Endometrial microvascular endothelial cells (primary cell): ENCODE results near the gene SLC1A4. TPM values are rescaled to one million over a fixed set of nuclear protein-coding genes. Genes with fewer than 3 reads are reported as not detected.

Experiments
- in situ Hi-C: cut with HindIII; loops from 2 replicates; pipeline ENCODE4 v1.10.0; 2017; ENCODE audit warnings: low sequenced_read_pairs, low pct_unique_long_range_greater_than_20kb; ENCODE audit errors: inconsistent ontology term
- total RNA-seq: library from RNA; depleted of rRNA; stranded (reverse); fragments of >200 nt; gene quantifications from one replicate; pipeline ENCODE4 v1.2.3, GENCODE V29; 2015; ENCODE audit errors: inconsistent ontology term

The SLC1A4 gene
- total RNA-seq, 1 donor from 2014 or later = 5.6 TPM

DNA sequence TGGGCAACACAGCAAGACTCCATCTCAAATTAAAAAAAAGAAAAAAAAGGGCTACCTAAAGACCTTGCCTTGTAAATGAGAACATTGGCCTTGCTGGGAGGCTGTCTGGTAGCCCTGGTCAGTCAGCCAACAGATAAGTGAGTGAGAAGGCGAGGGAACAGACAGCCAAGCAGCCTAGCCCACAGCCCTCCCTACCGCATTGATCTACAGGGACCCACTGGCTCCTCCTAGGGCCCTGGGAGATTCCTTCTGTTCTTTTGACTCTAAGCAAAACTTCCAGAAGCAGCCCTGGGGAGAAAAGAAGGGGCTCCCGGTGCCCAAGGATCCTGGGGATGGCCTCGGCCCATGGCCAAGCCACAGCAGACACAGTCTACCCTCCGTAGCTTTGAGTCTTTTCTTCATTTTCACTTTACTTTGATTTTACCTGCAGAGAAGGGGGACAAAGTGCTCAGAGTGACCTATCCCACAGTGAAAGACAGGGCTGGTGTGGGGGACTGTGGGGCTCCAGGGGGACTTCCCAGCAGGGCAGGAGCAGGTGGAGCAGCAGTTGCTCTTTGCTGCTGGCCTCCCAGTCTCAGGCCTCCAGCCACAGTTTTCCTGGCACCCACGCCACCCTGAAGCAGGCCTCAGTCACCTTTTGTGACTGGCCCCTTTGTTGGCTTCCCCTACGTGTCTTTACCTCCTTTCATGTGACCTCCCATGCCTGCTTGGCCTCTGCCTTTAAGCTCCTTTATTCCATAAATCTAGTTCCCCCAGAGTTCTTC, 72.1 kb downstream of the SLC1A4 start:
- in situ Hi-C loops = no loop called here

DNA sequence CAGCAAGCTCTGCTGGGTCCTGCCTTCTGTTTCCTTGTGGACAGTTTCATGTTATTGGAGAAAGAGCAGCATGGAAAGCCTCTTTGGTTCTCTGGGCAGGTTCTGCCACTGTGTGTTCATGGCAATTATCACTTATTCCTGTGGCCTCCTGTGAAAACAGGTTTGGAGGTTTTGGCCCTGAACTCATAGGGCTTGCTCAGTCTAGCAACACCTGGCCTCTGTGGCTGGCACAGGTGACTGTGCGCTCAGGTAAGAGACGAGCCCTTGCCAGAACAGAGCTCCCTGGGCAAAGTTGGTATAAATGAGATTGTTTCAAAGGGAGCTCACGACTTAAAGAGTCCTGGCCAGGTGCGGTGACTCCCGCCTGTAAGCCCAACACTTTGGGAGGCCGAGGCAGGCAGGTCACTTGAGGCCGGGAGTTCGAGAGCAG, 72.7 kb downstream of the SLC1A4 start:
- in situ Hi-C loops = no loop called here

DNA sequence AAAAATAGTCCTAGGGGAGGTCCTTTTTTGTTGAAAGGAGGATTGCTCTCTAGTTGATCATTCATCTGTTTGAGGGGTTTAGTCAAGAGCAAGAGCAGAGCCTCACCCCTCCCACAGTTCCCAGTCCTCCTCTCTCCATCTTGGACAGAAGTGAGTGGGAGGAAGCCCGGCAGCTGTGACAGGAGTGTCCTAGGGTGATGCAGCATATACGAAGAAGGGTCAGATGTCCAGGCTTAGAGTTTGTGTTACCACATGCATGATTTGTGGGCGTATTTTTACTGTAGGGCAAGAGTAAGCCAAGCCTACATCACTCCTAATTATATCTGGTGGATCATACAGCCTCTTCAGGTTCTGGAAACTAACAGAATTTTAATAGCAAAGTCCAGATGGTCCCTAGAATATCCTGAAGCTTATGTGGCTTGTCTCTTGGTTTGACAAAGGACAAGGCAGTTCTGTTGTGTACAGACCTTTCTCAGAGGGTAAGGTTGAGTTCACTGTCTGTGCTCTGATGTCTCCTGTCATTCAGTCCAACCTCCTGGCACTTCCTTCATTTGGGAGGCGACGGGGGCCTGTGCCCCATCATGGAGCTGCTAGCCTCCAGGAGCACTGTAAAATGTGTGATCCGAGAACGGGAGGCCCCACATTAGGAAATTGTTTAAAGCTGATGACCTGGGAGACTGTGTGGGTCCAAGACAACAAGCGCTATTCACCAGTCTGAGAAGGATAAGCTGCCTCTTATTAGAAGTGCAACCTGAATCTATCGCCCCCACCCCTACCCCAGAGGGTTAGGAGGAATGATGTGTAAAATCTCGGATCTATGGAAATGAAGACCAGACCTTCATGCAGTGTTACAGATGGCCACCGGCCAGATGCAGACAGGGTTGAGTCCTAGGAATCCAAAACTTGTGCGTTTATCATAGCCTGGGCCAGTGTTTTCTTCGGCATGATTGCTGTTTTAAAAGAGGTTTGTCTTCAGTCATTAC, 73.9 kb downstream of the SLC1A4 start:
- in situ Hi-C loops = no loop called here

DNA sequence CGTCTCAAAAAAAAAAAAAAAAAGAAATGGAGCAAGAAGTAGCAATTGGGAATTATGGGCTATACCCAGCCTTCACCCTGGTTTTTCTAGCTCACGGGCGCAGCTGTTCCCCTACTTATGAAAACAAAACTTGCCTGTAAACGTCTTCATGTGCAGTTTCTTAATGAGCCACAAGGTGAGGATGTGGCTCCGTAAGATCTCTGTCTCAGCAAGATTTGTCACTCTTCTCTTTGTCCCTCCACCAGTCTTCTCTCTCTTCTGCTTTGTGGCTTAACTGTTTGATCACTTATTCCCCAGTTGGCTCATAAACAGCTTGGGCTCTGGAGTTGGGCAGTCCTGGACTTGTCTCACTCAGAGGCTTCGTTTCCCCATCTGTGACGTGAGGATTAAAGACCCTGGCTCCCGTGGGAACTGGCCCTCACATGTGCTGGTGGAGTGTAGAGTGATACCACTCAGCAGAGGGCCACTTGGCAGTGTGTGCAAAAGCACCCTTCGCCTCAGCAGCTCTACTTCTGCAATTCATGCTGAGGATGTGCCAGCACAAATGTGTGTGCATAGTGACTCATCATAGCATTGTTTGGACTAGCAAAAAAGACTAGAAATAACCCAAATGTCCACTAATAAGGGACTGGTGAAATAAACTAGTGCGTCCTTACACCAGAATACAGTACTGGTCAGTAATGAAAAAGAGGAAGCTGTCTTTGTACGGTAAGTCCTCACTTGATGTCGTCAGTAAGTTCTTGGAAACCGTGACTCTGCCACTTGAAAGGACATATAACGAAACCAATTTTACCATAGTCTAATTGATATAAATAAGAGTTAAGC, 75.7 kb downstream of the SLC1A4 start:
- in situ Hi-C loops = no loop called here

DNA sequence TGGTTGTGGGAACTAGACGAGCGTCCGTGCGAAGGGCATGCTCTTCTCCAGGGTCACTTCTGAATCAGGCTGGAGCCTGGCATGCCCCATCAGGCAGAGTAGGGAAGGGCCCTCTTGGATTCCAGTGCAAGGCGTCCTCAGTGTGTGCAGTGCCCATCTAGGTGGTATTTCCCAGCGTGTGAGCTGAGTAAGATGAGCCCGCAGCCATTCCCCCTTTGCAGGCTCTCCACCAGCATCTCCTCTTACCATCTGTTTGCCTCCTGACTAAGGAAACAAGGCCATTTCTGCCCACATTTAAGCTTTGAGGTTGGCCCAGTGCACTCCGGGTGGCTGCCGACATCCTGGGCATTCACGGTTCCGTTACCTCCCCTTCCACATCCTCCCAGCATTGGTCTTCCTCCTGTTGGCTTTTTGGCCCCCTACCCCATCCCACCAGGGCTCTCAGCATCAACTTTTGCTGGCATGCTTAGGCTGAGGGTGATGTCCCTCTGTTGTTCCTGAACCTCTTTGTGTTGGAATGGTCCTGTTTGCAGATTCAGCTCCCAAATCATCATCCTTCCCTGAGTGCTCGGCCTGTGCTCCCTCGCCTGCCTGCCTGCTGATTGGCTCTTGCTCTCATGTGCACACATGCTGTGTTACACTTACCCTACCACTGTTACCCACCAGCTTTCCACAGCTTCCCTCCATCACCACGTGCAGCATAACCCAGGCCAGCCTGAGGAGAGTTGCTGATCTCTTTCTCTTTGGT, 78.8 kb downstream of the SLC1A4 start:
- in situ Hi-C loops = no loop called here

DNA sequence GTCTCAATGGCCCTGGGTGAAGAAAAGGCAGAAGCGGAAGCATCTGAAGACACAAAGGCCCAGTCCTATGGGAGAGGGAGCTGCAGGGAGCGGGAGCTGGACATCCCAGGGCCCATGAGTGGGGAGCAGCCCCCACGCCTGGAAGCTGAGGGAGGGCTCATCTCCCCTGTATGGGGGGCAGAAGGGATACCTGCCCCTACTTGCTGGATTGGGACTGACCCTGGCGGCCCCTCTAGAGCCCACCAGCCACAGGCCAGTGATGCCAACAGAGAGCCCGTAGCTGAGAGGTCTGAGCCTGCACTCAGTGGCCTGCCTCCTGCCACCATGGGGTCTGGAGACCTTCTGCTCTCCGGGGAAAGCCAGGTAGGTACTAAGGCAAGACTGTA, 80.2 kb downstream of the SLC1A4 start:
- in situ Hi-C loops = no loop called here

DNA sequence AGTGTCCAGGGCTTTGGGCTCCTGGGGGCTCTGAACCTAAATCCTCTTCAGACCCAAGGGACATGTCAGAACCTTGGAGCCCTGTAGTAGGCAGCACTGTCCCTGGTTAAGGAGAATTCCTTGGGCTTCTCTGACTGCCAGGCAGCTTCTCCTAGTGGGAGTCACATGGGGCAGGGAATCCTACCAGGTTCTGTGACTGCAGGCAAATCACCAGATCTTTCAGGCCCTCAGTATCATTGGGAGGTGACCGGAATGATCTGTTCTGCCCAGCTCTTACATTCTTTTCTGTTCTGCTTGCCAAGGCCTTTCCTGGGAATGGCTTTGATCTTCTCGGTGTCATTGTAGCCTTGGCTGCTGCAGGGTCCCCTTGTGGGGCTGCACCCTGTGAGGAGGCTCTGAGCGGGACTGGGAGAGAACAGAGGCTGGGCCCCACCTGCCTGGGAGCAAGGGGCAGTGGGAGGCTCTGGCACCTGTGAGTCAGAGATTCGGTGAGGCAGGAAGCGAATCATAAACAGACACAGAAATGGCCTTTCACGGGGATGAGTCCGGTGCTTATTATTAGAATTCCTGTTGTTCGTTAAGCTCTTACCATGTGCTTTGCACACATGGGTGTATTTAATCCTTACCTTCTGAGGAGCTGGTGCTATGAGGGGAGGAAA, 81.1 kb downstream of the SLC1A4 start:
- in situ Hi-C loops = no loop called here

DNA sequence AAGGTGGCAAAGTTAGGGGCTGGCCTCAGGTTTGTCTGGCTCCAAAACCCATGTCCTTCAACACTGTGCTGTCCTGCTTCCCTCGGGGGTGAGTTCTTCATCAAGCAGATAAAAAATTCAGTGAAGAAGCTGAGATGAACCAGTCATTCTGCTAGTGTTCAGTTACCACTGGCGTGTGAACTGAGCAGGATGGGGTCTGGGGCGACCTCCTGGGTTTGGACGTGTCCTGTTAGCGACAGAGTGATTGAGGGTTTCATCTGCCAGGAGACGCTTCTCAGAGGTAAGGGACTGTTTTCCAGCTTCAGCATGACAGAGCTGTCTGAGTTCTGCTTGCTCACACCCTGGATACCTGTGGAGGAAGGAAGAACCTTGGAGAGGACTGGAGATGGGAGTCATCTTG, 81.7 kb downstream of the SLC1A4 start:
- in situ Hi-C loops = no loop called here

DNA sequence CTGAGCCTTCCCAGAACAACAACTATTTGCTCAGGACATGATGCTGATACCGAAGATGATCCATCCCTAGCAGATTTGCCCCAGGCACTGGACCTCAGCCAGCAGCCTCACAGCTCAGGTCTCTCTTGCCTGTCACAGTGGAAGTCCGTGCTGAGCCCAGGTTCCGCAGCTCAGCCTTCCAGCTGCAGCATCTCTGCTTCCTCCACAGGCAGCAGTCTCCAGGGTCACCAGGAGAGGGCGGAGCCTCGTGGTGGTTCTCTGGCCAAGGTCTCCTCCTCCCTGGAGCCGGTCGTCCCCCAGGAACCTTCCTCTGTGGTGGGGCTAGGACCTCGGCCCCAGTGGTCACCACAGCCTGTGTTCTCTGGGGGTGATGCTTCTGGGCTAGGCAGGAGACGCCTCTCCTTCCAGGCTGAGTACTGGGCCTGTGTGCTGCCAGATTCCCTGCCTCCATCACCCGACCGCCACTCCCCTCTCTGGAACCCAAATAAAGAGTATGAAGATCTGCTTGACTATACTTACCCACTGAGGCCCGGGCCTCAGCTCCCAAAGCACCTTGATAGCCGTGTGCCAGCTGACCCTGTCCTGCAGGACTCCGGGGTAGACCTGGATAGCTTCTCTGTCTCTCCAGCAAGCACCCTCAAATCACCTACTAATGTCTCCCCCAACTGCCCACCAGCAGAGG, 82.4 kb downstream of the SLC1A4 start:
- in situ Hi-C loops = no loop called here

DNA sequence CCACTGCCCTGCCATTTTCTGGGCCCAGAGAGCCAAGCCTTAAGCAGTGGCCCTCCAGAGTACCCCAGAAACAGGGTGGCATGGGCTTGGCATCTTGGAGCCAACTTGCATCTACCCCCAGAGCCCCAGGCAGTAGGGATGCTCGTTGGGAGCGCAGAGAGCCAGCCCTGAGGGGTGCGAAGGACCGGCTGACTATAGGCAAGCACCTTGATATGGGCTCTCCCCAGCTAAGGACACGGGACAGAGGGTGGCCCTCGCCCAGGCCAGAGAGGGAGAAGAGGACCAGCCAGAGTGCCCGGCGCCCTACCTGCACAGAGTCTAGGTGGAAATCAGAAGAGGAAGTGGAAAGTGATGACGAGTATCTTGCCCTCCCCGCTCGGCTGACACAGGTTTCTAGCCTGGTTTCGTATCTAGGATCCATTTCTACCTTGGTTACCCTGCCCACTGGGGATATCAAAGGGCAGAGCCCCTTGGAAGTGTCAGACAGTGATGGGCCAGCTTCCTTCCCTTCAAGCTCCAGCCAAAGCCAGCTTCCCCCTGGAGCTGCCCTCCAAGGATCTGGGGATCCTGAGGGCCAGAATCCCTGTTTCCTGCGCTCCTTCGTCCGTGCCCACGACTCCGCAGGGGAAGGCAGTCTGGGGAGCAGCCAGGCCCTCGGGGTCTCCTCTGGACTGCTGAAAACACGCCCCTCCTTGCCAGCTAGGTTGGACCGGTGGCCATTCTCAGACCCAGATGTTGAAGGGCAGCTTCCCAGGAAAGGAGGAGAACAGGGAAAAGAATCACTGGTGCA, 83.2 kb downstream of the SLC1A4 start:
- in situ Hi-C loops = no loop called here

Other genes with a start within 250 kb of the SLC1A4 start
- gene CEP68, start 67.0 kb downstream of the SLC1A4 start, total RNA-seq = 7.3 TPM
- 104 TPM for gene RAB1A, start 140.7 kb downstream of the SLC1A4 start, total RNA-seq
- 161 TPM for gene ACTR2, start 238.4 kb downstream of the SLC1A4 start, total RNA-seq